Stromal cell of bone marrow (primary cell): ENCODE data around the gene ZCCHC2.

ENCODE experiments used
- DNase-seq: peaks from one replicate; pipeline ENCODE4 v3.0.0-alpha.2; 2012; ENCODE audit warnings: low read depth

Gene ZCCHC2

GRCh38 chr18:62538881-62539280, 16.1 kb downstream of the ZCCHC2 start:
- no peak for DNase-seq

DNA sequence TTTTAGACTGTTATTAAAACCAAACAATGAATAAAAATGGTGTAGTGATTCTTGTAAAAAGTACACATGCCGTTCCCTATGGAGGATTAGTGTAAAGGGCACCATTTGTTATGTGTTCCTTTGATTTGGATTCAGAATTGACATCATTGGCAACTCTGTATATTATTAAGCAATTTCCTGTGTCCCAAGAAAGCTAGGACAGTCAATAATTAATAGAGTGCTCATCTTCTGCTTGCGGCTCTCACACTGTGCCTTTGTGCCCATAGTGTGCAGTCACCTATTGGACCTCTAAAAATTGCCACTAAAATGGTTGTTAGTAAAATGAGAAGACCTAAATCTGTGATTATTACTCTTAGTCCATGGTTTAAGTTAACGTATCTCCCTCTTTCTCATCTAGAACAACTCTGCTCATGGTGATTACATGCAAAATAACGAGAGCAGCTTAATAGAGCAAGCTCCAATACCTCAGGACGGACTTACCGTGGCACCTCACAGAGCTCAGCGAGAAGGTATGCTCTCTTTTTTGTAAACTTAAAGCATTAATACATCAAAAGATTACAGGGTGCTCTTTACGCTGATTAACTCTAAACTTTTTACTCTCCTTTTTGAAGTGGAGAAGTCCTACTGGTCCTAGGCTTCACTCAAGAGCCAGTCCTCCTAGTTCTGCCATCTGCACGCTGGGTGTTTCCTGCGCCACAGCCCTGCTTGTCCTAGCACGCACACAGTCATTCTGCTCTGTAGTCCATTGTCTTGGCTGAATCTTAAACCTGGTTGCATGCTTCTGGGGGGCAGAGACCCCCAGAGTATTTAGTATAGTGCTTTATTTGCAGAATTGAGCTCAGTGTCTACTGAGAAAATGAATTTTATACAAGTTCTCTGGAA, 16.7 kb downstream of the ZCCHC2 start:
- DNase-seq = no peak

DNA sequence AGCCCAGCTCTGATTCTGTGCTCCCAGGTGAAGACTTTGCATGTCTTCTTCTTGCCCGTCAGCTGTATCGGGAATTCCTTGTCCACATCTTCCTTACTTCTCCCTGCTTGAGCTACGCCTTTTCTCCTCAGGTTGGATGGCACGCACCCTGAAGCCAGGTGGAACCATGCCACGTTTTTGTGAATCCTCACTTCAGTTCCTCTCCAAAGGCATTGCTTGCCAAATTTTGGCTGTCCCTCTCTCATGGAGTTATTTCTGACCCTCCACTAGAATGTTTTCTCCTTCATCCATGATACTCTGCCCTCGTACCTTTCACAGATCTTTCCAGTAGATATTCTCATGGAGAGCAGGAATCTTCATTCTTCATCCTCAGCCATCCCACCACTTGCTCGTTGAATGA, 20.2 kb downstream of the ZCCHC2 start:
- DNase-seq = no peak

DNA sequence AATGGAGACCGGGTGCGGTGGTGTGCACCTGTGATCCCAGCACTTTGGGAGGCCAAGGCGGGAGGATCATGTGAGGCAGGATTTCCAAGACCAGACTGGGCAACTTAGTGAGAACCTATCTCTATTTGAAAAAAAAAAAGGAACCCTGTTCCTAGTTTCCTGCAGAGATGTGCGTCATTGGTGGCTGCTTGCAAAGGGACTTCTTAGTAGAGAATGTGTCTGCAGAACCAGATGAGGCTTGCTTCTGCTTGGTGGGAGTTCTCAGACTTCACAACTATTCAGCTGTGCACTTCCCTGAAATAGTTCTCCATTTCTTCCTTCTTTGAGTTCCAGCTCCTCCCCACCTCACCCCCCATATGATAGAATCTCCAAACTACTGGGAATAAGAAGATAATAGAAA, 22.3 kb downstream of the ZCCHC2 start:
- DNase-seq = no peak

DNA sequence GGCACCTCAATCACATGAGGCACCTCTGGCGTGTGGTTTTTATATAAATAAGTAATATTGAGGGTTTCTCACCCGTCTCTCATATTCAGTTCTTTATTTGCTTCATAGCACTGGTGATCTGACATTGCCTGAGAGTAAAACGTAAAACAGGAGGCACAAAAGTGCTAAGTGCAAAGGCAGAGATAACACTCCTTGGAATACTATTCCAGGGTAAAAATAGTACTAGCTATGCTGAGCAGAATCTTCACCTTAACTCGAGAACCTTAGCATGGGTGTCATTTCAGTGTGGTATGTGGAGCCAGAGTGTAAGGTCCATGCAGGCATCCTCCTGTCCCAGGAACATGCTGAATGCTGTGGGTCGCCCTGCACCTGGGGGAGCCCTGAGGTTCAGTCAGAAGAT, 26.9 kb downstream of the ZCCHC2 start:
- no peak for DNase-seq

DNA sequence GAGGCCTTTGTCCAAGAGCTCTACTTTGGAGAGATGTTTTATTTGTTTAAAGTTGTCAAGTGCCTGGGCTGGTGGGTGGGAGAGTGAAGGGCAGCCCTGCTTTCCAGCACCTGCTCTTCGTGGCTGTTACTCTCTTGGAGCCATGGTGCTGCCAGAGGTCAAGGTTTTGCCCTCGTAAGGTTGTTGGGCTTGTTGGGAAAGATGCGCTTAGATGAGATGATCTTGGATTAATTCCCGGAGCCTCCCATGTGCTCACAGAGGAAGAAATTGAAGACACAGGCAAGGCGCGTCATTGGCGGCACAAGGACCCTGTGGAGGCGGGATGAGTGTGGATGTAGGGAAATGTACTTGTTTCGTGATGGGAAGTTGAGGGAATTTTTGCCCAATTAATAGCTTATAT, 27.9 kb downstream of the ZCCHC2 start:
- no peak for DNase-seq

DNA sequence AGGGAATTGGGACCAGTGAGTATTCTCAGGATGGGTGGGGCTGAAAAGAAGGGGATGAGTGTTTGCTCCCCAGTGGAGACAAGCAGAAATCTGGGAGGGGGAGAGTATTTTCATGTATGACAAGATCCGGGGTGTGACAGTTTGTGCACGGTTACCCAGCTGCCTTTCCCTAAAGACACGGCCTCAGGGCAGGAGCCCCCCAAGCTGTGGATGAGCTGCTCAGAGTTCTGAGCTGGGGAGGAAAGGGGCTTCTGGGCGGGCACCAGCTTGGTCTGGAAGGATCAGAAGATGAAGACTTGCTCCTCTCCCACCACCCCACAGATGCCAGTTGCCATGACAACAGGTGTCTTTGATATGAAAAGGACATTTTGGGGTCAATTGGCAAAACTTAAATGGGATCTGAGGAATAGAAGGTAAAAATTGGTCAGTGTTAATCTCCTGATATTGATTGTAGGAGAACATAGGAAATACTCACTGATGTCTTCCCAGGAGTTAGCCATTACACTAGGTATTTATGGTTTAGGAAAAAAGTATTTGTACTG, 29.2 kb downstream of the ZCCHC2 start:
- no peak for DNase-seq

DNA sequence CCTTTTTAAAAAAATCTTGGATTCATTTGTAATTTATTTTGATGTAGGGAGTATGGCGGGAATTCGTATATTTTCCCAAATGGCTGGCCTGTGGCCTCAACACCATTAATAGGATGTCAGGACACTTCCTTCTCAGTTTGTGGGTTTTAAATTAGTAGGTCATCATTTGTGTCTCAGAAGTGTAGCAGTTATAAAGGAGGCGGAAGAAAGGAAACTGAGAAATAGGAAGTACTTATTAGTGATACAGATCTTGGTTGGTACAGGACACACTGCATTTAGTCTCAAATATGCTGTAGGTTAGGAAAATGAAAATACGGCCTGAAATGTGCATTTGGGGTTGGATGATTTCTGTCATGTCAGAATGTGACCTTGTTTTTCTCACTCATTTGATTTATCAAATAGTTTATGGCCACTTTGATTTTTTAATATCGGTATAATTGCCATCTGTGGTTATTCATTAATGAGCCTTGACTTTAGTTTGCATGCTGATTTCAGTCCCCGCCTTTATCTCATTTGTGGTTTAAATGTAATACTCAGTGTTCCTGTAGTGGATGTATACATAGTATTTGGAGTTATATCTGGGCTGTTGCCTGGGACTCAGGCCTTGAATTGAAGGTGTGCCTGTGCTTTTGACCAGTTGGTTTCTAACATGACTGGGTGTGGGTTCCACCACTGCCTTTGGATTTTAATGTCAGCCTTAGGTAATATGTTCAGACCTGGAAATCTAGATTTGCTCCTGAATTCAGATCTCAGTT, 31.4 kb downstream of the ZCCHC2 start:
- no peak for DNase-seq

DNA sequence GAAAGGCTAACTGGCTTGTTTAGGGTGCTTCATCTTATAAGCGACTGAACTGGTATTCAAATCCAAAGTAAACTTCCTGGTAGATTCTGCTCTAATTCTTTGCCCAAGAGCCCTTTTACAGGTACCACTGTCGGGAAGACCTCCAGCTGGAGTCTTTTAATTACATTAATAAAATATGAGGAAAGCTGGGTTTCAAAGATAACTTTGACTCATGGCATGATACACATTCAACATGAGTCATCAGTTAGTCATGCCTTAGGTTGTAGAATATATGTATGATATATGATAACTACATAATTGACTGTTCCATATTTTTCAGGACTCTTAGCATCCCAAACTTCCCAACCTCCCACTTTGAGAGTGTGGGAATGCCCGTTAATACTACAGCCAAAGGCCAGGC, 32.3 kb downstream of the ZCCHC2 start:
- peak; percentile 1 for DNase-seq

GRCh38 chr18:62556397-62556796, 33.6 kb downstream of the ZCCHC2 start:
- no peak for DNase-seq

DNA sequence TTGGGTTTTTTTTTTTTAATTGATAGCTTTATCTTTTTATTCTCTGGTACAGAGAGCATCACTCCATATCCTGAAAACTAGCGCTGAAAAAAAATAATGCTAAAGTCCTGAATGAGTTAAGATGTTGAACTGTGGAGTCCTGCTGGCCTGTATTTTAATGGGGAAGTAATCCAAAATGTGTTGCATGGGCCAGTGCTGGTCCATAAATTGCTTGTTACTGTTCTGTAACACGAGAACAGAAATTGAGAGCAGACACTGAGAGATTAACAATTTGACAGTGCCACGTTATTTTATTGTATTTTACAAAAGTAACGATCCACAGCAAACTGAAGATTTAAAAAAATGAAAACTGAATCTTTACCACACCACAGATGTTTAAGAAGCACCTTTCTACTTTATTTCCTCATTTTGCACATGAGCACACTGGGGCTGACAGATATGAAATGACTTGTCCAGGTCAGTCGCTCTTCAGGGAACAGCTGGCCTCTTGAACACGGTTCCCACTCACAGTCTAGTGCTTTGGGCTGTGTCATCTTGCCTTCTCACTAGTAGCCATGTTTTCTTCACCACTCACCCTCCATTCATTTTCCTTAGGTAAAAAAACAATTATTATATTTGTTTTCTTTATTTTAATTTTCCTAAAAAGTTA, 35.3 kb downstream of the ZCCHC2 start:
- DNase-seq = no peak

- DNase-seq = no peak
Measured at GRCh38 chr18:62564044-62564443, 41.2 kb downstream of the ZCCHC2 start.

DNA sequence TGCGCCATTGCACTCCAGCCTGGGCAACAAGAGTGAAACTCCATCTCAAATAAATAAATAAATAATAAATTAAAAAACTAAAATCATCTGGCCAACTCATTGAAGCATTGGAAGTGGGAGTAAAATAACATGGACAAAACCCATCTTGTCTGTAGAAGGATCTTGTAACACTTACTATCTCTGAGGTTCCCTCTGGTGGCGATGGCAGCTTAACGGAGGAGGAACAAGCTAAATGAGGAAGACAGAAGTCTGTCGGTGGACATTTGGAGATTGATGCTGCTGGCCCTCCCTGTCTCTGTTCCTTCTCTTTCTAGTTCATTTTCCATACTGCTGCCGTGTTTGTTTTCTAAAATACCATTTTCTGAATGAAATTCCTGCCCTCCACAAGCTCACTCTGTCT, 43.4 kb downstream of the ZCCHC2 start:
- DNase-seq = peak; percentile 17

DNA sequence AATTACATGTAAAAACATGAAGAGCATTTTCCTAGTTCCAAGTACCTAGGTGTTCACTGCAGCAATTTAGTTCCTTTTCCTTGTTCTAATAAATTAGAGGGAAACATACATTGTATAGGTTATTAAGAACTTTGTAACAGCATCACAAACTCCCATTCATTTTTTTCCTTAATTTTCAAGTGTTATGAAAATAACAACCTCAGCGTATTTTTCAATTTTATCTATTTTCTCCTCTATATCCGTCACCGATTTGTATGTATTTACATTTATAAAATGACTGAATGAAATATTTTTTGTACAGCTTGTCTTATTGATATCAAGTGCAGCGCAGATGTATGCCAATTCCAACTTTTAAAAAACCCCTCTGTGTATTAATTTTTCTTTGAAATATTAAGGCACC, 44.0 kb downstream of the ZCCHC2 start:
- no peak for DNase-seq

- no peak for DNase-seq
Measured at GRCh38 chr18:62569081-62569655, 46.3 kb downstream of the ZCCHC2 start.

DNA sequence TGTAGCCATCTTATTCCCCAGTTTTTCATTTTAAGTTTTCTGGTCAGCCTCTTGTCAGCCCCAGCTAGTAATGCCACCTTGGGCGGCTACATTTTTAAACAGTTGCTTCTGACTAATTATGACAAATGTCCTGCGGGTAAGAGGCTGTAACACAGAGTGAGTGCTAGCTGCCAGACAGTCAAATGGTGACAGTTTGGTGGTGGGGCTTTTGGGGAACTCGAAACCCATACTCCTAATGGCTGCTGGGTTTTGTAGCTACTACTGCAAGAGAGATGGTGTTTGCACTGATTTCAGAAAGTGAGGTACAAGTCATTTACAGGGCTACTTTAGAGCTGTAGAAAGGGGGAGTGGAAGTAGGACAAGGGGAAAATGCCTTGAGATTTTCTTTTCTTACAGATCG, 48.2 kb downstream of the ZCCHC2 start:
- no peak for DNase-seq

DNA sequence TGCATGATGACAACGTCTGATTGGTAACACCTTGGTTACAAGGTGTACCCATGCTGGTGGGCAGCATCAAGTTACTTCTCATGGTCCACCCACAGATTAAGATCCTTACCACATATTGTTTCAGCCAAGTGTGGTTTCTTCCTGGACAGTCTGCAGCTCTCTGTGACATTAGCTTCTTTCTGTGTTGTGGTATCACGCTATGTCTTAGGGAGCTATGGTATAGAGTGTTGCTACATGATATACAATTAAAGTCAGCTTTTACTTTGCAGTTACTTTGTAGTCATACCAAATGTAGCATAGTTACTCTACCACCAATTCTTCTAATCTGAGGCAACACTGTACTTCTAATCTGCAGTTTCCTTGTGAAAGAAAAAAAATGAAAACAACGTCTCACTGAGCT, 48.8 kb downstream of the ZCCHC2 start:
- DNase-seq = no peak

DNA sequence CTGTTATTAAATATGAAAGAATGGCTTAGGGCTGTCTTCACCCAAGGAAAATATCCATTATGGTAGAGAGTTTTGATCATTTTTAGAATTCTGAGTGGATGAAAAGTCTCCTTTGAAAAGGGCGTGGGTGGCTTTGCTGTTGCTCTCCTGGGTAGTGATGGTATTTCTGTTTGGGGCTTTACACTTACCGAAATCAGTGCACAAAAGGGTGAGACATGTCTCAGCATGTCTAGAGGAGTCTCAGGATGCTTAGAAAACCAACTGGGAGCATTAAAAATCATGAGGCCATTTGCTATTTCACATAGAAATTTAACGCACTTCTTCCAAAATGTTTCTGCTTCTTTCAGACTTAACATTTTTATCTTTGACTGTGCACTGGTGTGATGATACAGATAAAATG, 49.6 kb downstream of the ZCCHC2 start:
- no peak for DNase-seq

GRCh38 chr18:62574776-62575175, 52.0 kb downstream of the ZCCHC2 start:
- no peak for DNase-seq

- no peak for DNase-seq
Measured at GRCh38 chr18:62576271-62576670, 53.4 kb downstream of the ZCCHC2 start.

DNA sequence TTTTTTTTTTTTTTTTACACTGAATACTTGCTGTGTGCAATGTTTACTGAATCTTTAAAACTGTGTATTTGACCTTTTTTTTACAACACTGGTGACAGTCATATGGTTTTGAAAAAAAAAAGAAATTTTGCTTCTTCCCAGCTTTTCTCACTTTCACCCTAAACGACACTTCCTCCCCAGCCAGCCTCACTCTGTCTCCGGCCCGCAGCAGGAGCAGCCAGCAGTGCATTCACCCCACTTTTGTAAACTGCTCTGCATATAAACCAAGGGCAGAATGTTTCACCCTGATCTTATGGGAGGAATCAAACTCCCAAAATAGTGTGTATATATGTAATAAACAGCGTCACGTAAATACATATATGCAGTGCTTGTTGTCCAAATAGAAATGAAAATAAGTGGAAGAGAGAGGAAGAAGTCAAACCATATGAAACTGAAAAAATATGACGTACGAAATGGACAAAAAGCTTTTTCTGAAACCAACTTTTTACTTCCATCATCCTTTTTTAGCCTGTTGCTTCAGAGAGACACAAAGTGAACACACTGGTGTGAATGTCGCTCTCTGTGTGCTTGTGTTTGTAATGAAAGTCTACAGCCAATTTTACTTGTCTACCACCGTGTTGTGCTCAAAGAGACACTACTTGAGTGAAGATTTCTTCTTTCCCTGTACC, 54.2 kb downstream of the ZCCHC2 start:
- DNase-seq = no peak

DNA sequence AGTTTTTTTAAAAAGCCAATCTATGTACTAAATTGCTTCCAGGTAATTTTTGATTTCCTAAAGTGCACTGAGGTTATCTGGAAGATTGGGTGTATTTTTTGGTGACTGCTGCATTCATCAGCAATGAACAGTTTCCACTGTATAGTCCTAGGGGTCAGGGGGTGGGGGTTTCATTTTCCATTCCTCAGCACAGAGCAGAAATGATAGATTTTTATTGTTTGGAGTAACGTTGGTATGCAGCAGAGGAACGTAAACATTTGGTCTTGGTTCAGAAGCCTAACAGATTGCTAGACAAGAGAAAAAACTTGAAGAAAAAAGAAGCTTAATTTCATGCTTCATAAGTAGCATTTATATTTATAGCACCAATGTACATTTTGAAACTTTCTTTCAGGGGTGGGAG, 54.9 kb downstream of the ZCCHC2 start:
- DNase-seq = no peak
